GM12878 (cell line): ENCODE data around the gene TNRC18. TPM values are rescaled to one million over a fixed set of nuclear protein-coding genes. Genes with fewer than 3 reads are reported as not detected.

ENCODE experiments used
- ATF3 ChIP-seq: IDR thresholded peaks from 2 replicates; pipeline ENCODE4 v1.6.1; 2011; ENCODE audit warnings: low read depth, mild to moderate bottlenecking, low read length, moderate library complexity, borderline replicate concordance; ENCODE audit errors: extremely low read depth
- CHD2 ChIP-seq: IDR thresholded peaks from 2 replicates; pipeline ENCODE4 v1.6.1; 2011; ENCODE audit warnings: low read depth, low read length, improper control_type of control experiment, borderline replicate concordance
- CHD4 ChIP-seq: fragments of 200-600 bp; sonication (generic); IDR thresholded peaks from 2 replicates; pipeline ENCODE4 v1.6.1; 2016; ENCODE audit warnings: mild to moderate bottlenecking
- EED ChIP-seq: sonication (generic); IDR thresholded peaks from 2 replicates; pipeline ENCODE4 v1.6.1; 2016; ENCODE audit warnings: antibody characterized with exemption, low read depth
- EP300 ChIP-seq, 2 experiments: fragments of 150-350 bp in 1 of 2; IDR thresholded peaks; 2 replicates each; pipeline ENCODE4 v1.6.1; 2011 to 2012; ENCODE audit warnings: low read depth in 2 of 2, low read length in 2 of 2, borderline replicate concordance in 1 of 2, improper control_type of control experiment in 1 of 2, inconsistent platforms in 1 of 2; ENCODE audit not compliant: control insufficient read depth in 1 of 2
- EZH2 ChIP-seq: IDR thresholded peaks from 2 replicates; pipeline ENCODE4 v1.6.1; 2012; ENCODE audit warnings: low read depth, mild to moderate bottlenecking, control low read depth, inconsistent platforms, low read length, borderline replicate concordance; ENCODE audit not compliant: control insufficient read depth
- FOXM1 ChIP-seq: IDR thresholded peaks from 2 replicates; pipeline ENCODE4 v1.6.1; 2012; ENCODE audit warnings: low read depth, mild to moderate bottlenecking, inconsistent platforms, low read length, moderate library complexity
- HDAC6 ChIP-seq: fragments of 200-600 bp; sonication (generic); IDR thresholded peaks from one replicate; pipeline ENCODE4 v1.8.0; 2017; ENCODE audit warnings: antibody characterized with exemption; ENCODE audit not compliant: unreplicated experiment
- IKZF1 ChIP-seq: fragments of 450-650 bp; conservative IDR thresholded peaks from 2 replicates; pipeline ENCODE4 v1.6.1; 2017; ENCODE audit warnings: antibody characterized with exemption, mild to moderate bottlenecking
- IRF4 ChIP-seq: IDR thresholded peaks from 2 replicates; pipeline ENCODE4 v1.6.1; 2011; ENCODE audit warnings: low read depth, low read length
- KAT2A ChIP-seq: conservative IDR thresholded peaks from 2 replicates; pipeline ENCODE4 v1.6.1; 2011; ENCODE audit warnings: low read depth, low read length; ENCODE audit not compliant: control insufficient read depth
- LARP7 ChIP-seq: fragments of 450-650 bp; IDR thresholded peaks from 2 replicates; pipeline ENCODE4 v1.6.1; 2017; ENCODE audit warnings: mild to moderate bottlenecking
- MTA2 ChIP-seq: fragments of 450-650 bp; IDR thresholded peaks from 2 replicates; pipeline ENCODE4 v1.6.1; 2016; ENCODE audit warnings: low read depth, mild to moderate bottlenecking, moderate library complexity
- MYC ChIP-seq: IDR thresholded peaks from 2 replicates; pipeline ENCODE4 v1.6.1; 2011; ENCODE audit warnings: mild to moderate bottlenecking, low read length, moderate library complexity, inconsistent platforms; ENCODE audit not compliant: insufficient read depth, insufficient replicate concordance, insufficient read length, severe bottlenecking
- NBN ChIP-seq: fragments of 450-650 bp; IDR thresholded peaks from 2 replicates; pipeline ENCODE4 v1.6.1; 2016
- NFYB ChIP-seq: IDR thresholded peaks from 2 replicates; pipeline ENCODE4 v1.6.1; 2011; ENCODE audit warnings: low read depth, mild to moderate bottlenecking, low read length, improper control_type of control experiment, moderate library complexity; ENCODE audit not compliant: insufficient read depth
- POLR2AphosphoS2 ChIP-seq: IDR thresholded peaks from 2 replicates; pipeline ENCODE4 v1.6.1; 2011; ENCODE audit warnings: low read depth, mild to moderate bottlenecking, low read length, improper control_type of control experiment, moderate library complexity
- SMAD1 ChIP-seq: fragments of 450-650 bp; IDR thresholded peaks from 2 replicates; pipeline ENCODE4 v1.6.1; 2018; ENCODE audit warnings: mild to moderate bottlenecking, low read depth; ENCODE audit not compliant: partially characterized antibody
- SMARCA5 ChIP-seq: fragments of 450-650 bp; IDR thresholded peaks from 2 replicates; pipeline ENCODE4 v1.6.1; 2017; ENCODE audit warnings: mild to moderate bottlenecking
- SPI1 ChIP-seq: IDR thresholded peaks from 2 replicates; pipeline ENCODE4 v1.6.1; 2011; ENCODE audit warnings: low read depth, mild to moderate bottlenecking, low read length, moderate library complexity, borderline replicate concordance; ENCODE audit not compliant: insufficient read depth
- SREBF1 ChIP-seq: IDR thresholded peaks from 2 replicates; pipeline ENCODE4 v1.6.1; 2012; ENCODE audit warnings: mild to moderate bottlenecking, low read length
- STAT1 ChIP-seq: fragments of 450-650 bp; conservative IDR thresholded peaks from 2 replicates; pipeline ENCODE4 v1.6.1; 2014; ENCODE audit warnings: antibody characterized with exemption, mild to moderate bottlenecking
- TARDBP ChIP-seq: IDR thresholded peaks from 2 replicates; pipeline ENCODE4 v1.6.1; 2016; ENCODE audit warnings: borderline replicate concordance
- ZNF217 ChIP-seq: fragments of 450-650 bp; IDR thresholded peaks from 2 replicates; pipeline ENCODE4 v1.6.1; 2017; ENCODE audit warnings: antibody characterized with exemption, mild to moderate bottlenecking
- polyA plus RNA-seq, 11 experiments: library from polyadenylated mRNA; depleted of rRNA in 4 of 11; unstranded in 6 of 11; stranded (reverse) in 5 of 11; fragments of >200 nt; fragmentation: Nextera tagmentation in 4 of 11; fragmentation: Illumina TruSeq in 1 of 11; extraction: Ambion mirVana in 4 of 11; extraction: Trizol in 1 of 11; gene quantifications; 1 replicate in 1 of 11; 2 replicates in 10 of 11; pipeline versions ENCODE4 v1.2.1 to v1.2.3, GENCODE V29; 2011 to 2016; ENCODE audit warnings: inconsistent platforms in 2 of 11, missing spikeins in 2 of 11, low read depth in 1 of 11
- total RNA-seq, 4 experiments: library from RNA; depleted of rRNA in 3 of 4; stranded (reverse); fragments of >200 nt in 3 of 4; fragmentation: Illumina TruSeq in 1 of 4; extraction: Trizol in 1 of 4; gene quantifications; 2 replicates each; pipeline versions ENCODE4 v1.2.1 to v1.2.3, GENCODE V29; 2013 to 2021
- TF ChIP-seq, protein P1 (sequence below): fragments of 450-650 bp; formaldehyde crosslinking; IDR thresholded peaks from 2 replicates; pipeline ENCODE4 v1.4.0; 2022; ENCODE audit warnings: mild to moderate bottlenecking, moderate library complexity
- TF ChIP-seq, protein P2 (sequence below): IDR thresholded peaks from 2 replicates; pipeline ENCODE4 v1.6.1; 2012; ENCODE audit warnings: low read depth, low read length, improper control_type of control experiment

TNRC18 gene
- total and polyA plus RNA-seq, 10 of the 15 experiments (the other 5 are each of a cell fraction or from before 2014, with no cell fraction given): 0.02 to 31.7 (median 5.4) TPM

DNA sequence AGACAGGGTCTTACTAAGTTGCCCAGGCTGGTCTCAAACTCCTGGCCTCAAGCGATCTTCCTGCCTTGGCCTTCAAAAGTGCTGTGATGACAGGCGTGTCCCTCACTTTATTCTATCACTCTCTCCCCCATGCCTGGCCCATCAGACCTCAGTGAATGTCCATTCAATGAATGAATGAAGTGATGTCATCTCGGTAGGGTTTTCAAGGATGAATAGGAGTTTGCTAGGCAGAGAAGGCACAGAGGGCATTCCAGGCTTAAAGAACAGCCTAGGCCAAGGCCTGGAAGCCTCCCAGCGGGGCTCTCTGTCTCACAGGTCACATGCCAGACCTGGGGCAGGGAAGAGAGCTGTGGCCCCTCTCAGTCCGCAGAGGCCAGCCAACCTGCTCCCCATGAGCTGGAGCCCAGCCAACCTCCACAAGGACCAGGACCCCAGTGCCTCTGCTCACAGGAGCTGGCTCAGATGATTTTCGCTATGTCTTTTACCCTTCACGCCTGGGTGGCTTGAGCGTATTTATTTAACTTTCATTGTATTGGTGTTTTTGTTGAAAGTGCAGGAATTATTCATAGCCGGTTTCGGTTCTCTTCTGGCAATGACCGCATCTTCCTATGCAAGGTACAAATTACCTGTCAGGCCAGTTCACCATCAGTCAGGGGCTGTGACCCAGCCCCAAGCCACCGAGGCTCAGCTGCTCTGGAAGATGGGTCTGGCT is 11.8 kb upstream of the TNRC18 start (continued):
- TF ChIP-seq LARP7: no peak
- no peak for TF ChIP-seq CHD2
- no peak for TF ChIP-seq SMARCA5
- no peak for TF ChIP-seq EZH2
- TF ChIP-seq SREBF1: no peak
- TF ChIP-seq ZNF217: peak; percentile 69; the same call in 1 of the 2 replicates
- peak; percentile 74 for TF ChIP-seq IKZF1
- TF ChIP-seq, protein P1, sequence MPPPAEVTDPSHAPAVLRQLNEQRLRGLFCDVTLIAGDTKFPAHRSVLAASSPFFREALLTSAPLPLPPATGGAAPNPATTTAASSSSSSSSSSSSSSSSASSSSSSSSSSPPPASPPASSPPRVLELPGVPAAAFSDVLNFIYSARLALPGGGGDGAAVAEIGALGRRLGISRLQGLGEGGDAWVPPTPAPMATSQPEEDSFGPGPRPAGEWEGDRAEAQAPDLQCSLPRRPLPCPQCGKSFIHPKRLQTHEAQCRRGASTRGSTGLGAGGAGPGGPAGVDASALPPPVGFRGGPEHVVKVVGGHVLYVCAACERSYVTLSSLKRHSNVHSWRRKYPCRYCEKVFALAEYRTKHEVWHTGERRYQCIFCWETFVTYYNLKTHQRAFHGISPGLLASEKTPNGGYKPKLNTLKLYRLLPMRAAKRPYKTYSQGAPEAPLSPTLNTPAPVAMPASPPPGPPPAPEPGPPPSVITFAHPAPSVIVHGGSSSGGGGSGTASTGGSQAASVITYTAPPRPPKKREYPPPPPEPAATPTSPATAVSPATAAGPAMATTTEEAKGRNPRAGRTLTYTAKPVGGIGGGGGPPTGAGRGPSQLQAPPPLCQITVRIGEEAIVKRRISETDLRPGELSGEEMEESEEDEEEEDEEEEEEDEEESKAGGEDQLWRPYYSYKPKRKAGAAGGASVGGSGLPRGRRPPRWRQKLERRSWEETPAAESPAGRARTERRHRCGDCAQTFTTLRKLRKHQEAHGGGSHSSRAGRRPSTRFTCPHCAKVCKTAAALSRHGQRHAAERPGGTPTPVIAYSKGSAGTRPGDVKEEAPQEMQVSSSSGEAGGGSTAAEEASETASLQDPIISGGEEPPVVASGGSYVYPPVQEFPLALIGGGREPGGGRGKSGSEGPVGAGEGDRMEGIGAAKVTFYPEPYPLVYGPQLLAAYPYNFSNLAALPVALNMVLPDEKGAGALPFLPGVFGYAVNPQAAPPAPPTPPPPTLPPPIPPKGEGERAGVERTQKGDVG (CRISPR knock-in tag): no peak
- no peak for TF ChIP-seq SMAD1
- no peak for TF ChIP-seq MYC
- TF ChIP-seq EP300 (IDR thresholded peaks at IDR 0.05; ENCODE audit: borderline replicate concordance in 1 of 2, control insufficient read depth in 1 of 2, low read depth in 2 of 2, low read length in 2 of 2): peak in 1 of 2 experiments; percentile 45; a peak in 1 of 4 replicates
- TF ChIP-seq SPI1: peak; percentile 84
- TF ChIP-seq STAT1: no peak
- no peak for TF ChIP-seq POLR2AphosphoS2
- TF ChIP-seq HDAC6: no peak
- TF ChIP-seq EED: no peak
- TF ChIP-seq, protein P2, sequence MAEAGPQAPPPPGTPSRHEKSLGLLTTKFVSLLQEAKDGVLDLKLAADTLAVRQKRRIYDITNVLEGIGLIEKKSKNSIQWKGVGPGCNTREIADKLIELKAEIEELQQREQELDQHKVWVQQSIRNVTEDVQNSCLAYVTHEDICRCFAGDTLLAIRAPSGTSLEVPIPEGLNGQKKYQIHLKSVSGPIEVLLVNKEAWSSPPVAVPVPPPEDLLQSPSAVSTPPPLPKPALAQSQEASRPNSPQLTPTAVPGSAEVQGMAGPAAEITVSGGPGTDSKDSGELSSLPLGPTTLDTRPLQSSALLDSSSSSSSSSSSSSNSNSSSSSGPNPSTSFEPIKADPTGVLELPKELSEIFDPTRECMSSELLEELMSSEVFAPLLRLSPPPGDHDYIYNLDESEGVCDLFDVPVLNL: no peak
- TF ChIP-seq NBN: no peak
- TF ChIP-seq TARDBP: no peak
- TF ChIP-seq IRF4: peak; percentile 57; the same call in 1 of the 2 replicates
- no peak for TF ChIP-seq CHD4
- TF ChIP-seq NFYB: no peak
- TF ChIP-seq MTA2: peak; percentile 61; the same call in 1 of the 2 replicates
- no peak for TF ChIP-seq KAT2A
- no peak for TF ChIP-seq FOXM1
- TF ChIP-seq ATF3: no peak
